ENCODE measurements around the gene GRAMD4. TPM values are rescaled to one million over a fixed set of nuclear protein-coding genes. Genes with fewer than 3 reads are reported as not detected.
A peak's percentile ranks its signal among the peaks of the same experiment; 100 is the strongest.

GRAMD4 gene
- total RNA-seq, 2 donors from 2014 or later = 118 to 141 TPM

DNA sequence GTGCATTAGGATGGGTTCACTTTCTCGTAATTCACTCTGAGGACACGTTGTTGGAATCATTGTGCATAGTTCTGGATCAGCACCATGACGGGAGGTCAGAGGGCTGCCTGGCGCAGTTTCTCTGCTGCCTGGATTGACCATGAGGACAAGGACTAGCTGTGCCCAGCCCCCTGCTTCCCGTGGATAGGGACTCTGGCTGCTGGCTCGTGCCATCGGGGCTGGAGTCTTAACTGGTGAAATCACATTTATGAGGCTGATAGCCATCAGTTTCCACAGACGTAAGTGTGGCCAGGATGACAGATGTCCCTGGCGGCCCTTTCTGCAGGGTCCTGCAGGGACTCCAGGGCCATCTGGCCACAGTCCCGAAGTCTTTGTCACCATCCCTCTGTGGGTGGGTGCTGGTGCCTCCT, 24.1 kb upstream of the GRAMD4 start:
- TF ChIP-seq, protein P1, sequence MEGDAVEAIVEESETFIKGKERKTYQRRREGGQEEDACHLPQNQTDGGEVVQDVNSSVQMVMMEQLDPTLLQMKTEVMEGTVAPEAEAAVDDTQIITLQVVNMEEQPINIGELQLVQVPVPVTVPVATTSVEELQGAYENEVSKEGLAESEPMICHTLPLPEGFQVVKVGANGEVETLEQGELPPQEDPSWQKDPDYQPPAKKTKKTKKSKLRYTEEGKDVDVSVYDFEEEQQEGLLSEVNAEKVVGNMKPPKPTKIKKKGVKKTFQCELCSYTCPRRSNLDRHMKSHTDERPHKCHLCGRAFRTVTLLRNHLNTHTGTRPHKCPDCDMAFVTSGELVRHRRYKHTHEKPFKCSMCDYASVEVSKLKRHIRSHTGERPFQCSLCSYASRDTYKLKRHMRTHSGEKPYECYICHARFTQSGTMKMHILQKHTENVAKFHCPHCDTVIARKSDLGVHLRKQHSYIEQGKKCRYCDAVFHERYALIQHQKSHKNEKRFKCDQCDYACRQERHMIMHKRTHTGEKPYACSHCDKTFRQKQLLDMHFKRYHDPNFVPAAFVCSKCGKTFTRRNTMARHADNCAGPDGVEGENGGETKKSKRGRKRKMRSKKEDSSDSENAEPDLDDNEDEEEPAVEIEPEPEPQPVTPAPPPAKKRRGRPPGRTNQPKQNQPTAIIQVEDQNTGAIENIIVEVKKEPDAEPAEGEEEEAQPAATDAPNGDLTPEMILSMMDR (IDR thresholded peaks at IDR 0.05) = no peak
- Histone ChIP-seq H3K9ac (ENCODE audit: low read depth in 2 of 2, low read length in 2 of 2) (no peak overlapping the region), H3K27ac (peak overlapping the region; percentile 7), H3K36me3 (no peaks in the 10 kb centered on the region), H3K4me3 (no peak overlapping the region), H3K27me3 (no peaks in the 10 kb centered on the region), H3K4me1 (peaks cover 13% of the 10 kb centered on the region), H3K9me3 (no peaks in the 10 kb centered on the region)
- intact Hi-C loops (cut with DNase I) = no loop called here
- DNase-seq = no peak

DNA sequence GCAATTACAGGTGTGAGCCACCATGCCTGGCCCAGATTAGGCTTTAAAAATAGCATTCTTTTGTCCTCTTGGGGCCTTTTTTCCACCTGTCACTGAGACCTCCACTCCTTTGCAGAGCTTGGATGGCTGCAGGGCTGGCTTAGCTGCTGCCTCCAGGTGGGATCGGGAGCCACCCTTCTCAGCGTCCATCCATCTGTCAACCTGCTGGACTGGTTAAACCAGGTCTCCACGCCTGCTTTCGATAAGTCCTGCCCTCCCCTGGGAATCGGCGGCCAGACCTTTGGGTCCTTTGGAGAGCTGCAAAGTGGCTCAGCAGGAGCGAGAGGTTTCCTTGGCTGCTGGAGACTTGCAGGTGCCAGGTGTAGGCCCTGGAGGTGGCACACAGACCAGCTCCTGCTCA, 23.4 kb upstream of the GRAMD4 start:
- Histone ChIP-seq H3K9me3 (no peaks in the 10 kb centered on the region), H3K4me3 (no peak overlapping the region), H3K27ac (peak overlapping the region; percentile 69), H3K27me3 (no peaks in the 10 kb centered on the region), H3K36me3 (no peaks in the 10 kb centered on the region), H3K4me1 (peaks cover 13% of the 10 kb centered on the region), H3K9ac (ENCODE audit: low read depth in 2 of 2, low read length in 2 of 2) (peak overlapping the region in 1 of 2 donors; percentile 42)
- DNase-seq = peak; percentile 95
- TF ChIP-seq, protein P1 (IDR thresholded peaks at IDR 0.05) = peak; percentile 31
- intact Hi-C loops (cut with DNase I) = no loop called here

DNA sequence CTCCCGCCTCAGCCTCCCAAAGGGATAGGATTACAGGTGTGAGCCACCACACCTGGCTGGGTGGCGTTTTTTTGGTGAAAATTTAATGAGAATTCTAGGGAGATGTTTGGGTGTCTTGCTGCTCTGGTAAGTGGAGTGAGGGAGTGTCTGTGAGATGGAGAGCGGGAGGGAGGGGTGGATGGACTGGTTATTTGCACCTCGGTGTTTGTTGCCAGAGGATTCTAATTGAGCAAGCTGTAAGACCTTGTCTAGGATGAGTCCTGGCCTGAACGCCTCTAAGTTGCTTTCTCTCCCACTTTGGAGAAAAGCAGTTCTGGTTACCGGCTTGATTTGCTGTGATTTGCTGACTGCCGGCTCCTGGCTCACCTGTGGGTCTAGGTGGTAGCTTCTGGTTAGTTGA, 22.0 kb upstream of the GRAMD4 start:
- Histone ChIP-seq H3K9me3 (no peaks in the 10 kb centered on the region), H3K27me3 (no peaks in the 10 kb centered on the region), H3K4me1 (peaks cover 13% of the 10 kb centered on the region), H3K9ac (ENCODE audit: low read depth in 2 of 2, low read length in 2 of 2) (no peak overlapping the region), H3K36me3 (no peaks in the 10 kb centered on the region), H3K27ac (no peak overlapping the region), H3K4me3 (no peak overlapping the region)
- DNase-seq = no peak
- intact Hi-C loops (cut with DNase I) = no loop called here
- TF ChIP-seq, protein P1 (IDR thresholded peaks at IDR 0.05) = no peak

DNA sequence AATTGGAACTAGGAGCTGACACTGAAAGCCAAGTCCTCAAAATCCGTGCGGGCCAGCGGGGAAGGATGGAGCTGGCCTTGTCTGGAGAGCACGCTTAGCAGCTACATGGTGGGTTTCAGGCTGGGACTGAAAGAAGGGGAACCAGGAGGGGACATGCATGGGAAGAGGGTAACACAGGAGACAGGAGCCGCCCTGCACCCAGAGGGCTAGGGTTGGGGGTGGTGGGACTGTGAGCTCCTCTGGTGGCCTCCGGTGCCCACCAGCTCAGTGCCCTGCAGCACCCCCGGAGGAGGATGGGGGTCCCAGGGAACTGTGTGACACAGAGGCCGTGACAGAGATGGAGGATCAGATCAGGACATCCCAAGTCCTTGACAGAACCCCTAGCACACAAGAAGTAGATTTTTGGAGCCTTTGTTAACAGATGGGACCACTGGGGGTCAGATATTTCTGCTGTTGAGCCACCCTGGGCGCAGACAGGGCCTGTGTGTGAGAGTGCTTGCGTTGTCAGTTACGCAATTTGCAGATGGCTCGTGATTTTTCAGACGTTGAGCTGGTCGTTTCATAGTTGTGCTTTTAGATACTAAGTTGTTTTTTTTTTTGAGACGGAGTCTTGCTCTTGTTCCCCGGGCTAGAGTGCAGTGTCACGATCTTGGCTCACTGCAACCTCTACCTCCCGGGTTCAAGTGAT, 21.3 kb upstream of the GRAMD4 start:
- Histone ChIP-seq H3K27ac (no peak overlapping the region), H3K4me1 (peaks cover 13% of the 10 kb centered on the region), H3K27me3 (no peaks in the 10 kb centered on the region), H3K4me3 (no peak overlapping the region), H3K36me3 (no peaks in the 10 kb centered on the region), H3K9ac (ENCODE audit: low read depth in 2 of 2, low read length in 2 of 2) (no peak overlapping the region), H3K9me3 (no peaks in the 10 kb centered on the region)
- intact Hi-C loops (cut with DNase I) = no loop called here
- DNase-seq = no peak
- TF ChIP-seq, protein P1 (IDR thresholded peaks at IDR 0.05) = no peak

DNA sequence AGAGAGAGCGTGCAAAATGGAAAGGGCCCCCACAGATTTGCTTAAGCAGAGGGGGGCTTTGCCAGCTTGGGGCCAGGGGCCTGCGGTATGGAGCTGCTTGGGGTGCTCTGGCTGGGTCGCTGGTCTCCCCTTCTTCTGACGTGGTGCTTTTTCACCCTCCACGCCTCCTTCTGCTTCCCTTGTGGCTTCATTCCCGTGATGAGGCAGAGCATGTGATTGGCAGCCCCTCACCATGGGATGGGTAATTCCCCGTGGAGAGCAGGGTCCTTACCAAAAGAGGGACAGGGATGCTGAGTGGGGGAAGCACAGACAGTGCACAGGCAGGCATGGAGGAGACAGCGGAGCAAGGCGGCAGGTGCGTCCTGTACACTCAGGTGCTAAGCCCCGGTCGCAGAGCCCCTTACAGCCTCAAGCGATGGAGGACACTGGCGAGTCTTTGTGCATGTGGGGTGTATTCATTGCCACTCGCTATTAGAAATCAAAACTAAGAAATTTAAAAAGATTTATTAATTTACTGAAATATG, 19.9 kb upstream of the GRAMD4 start:
- TF ChIP-seq, protein P1 (IDR thresholded peaks at IDR 0.05) = no peak
- no peaks in the 10 kb centered on the region for H3K9me3 ChIP-seq
- H3K9ac ChIP-seq (ENCODE audit: low read depth in 2 of 2, low read length in 2 of 2) = no peak overlapping the region
- no peak overlapping the region for H3K27ac ChIP-seq
- H3K27me3 ChIP-seq = no peaks in the 10 kb centered on the region
- H3K36me3 ChIP-seq = no peaks in the 10 kb centered on the region
- DNase-seq = no peak
- H3K4me1 ChIP-seq = peaks cover 13% of the 10 kb centered on the region
- intact Hi-C loops (cut with DNase I) = no loop called here
- no peak overlapping the region for H3K4me3 ChIP-seq
